AG04450 (cell line): ENCODE data around the gene SYDE1. TPM values are rescaled to one million over a fixed set of nuclear protein-coding genes. Genes with fewer than 3 reads are reported as not detected.

ENCODE experiments used
- CTCF ChIA-PET: fragments of 300-600, 350-600 bp; formaldehyde crosslinking; extraction: SDS; loops from one replicate; lab custom pipeline; 2022; ENCODE audit warnings: antibody characterized with exemption, inconsistent platforms; lab: Charles Lee
- POLR2A ChIA-PET: fragments of 350-600 bp; formaldehyde crosslinking; extraction: SDS; loops from one replicate; lab custom pipeline; 2021; ENCODE audit warnings: antibody characterized with exemption, inconsistent platforms; lab: Yijun Ruan, JAX
- DNase-seq: peaks from one replicate; pipeline ENCODE4 v3.0.0-alpha.2; 2011; ENCODE audit warnings: low read depth, low spot score
- H3K27ac ChIP-seq: one replicate; pipeline ENCODE4 v1.5.1; 2012; ENCODE audit warnings: low read depth, low read length, control low read depth
- H3K27me3 ChIP-seq: one replicate; pipeline ENCODE4 v1.6.0; 2012; ENCODE audit warnings: low read length; ENCODE audit not compliant: control insufficient read depth, insufficient read depth
- H3K4me3 ChIP-seq: 2 replicates; pipeline ENCODE4 v1.5.1; 2011; ENCODE audit warnings: mild to moderate bottlenecking, low read depth, low read length, control low read depth
- H3K9me3 ChIP-seq: 2 replicates; pipeline ENCODE4 v1.5.1; 2012; ENCODE audit warnings: low read length; ENCODE audit not compliant: control insufficient read depth, insufficient read depth
- polyA plus RNA-seq: library from polyadenylated mRNA; depleted of rRNA; stranded (reverse); fragments of >200 nt; gene quantifications from 2 replicates; pipeline ENCODE4 v1.2.3, GENCODE V29; 2011
- TF ChIP-seq, protein P1 (sequence below): IDR thresholded peaks from 2 replicates; pipeline ENCODE4 v1.5.1; 2011; ENCODE audit warnings: low read depth, low read length, control low read depth, inconsistent platforms

Gene SYDE1
- polyA plus RNA-seq, 1 experiment = 30.3 TPM

DNA sequence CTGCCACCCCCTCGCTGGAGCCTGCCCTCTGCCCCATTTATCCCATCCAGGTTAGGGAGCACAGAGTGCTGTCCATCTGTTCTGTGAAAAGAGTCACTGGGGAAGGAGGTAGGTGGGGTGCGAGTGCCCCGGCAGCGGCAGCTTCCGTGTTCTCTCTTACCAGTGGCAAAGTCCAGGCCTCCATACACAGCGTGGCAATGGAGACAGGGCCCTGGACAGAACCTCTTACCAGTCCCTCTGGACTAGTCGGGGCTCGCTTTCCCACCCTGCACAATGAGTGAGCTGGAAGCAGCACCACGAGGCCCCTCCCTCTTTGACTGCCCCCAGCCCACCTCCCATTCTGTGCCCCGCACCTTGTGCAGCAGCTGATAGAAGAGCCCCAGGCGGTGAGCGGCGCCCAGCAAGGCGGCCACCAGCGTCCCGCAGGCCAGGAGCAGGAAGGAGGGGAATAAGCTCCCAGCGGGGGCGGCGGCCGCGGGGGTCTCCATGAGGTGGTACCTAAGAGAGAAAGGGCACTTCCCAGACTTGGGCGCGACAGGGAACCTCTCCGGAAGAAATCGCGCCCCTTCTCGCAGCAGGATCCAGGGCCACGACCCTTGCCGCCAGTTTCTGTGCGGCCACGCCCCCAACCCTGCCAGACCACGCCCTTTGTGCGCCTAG lies 17.5 kb downstream of the SYDE1 start:
- DNase-seq = no peak
- Histone ChIP-seq H3K9me3 (peaks cover 6% of the 10 kb centered on the region; the same call in 1 of the 2 replicates), H3K4me3 (peak overlapping the region; percentile 89), H3K27me3 (no peaks in the 10 kb centered on the region), H3K27ac (peak overlapping the region; percentile 47)
- ChIA-PET POLR2A (interaction anchor here (1.0 to 1.6 kb wide), 2 partner anchors 16 to 24 kb away, joined by 3 to 5 read pairs; no protein-coding TSS in a partner anchor), CTCF (interaction anchor here (0.8 to 0.9 kb wide), 2 partner anchors 9 to 30 kb away, joined by 3 to 8 read pairs; no protein-coding TSS in a partner anchor)
- TF ChIP-seq, protein P1, sequence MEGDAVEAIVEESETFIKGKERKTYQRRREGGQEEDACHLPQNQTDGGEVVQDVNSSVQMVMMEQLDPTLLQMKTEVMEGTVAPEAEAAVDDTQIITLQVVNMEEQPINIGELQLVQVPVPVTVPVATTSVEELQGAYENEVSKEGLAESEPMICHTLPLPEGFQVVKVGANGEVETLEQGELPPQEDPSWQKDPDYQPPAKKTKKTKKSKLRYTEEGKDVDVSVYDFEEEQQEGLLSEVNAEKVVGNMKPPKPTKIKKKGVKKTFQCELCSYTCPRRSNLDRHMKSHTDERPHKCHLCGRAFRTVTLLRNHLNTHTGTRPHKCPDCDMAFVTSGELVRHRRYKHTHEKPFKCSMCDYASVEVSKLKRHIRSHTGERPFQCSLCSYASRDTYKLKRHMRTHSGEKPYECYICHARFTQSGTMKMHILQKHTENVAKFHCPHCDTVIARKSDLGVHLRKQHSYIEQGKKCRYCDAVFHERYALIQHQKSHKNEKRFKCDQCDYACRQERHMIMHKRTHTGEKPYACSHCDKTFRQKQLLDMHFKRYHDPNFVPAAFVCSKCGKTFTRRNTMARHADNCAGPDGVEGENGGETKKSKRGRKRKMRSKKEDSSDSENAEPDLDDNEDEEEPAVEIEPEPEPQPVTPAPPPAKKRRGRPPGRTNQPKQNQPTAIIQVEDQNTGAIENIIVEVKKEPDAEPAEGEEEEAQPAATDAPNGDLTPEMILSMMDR = no peak

DNA sequence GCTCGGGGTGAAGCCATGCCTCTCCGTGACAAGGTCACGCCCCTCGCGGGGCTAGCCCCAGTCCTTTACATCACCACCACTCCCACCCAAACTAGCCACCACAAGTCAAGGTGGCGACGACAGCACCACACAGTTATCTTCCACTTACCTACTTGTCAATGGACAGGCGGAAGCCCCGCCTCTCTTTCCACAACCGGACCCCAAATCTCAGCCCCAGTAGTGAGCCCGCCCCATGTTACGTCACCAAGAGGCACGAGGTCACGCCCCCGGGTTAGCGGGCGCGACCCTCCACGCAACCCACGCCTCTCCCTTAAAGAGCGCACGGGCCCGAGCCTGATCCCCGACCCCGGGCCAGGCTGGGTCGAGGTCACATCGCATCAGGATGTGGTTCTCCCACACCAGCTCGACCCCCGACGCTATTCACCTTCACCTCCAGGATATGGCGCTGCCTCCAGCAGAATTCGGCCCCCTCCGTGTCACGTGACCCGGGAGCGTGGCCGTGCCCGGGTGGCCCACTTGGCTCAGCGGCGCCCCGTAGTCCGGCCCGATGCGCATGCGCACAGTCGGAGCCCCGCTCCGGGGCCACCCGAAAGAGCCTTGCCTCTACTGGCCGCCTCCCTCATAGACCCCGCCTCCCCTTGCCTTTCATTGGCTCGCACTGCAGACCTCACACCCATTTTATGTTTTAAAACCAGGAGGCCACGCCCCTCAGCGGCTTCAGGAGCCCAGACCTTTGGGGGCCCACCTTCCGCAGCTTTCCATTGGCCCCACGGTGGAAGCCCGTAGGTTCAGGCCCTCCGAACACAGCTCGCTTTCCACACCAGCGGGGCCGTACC lies 18.2 kb downstream of the SYDE1 start:
- peak; percentile 92 for DNase-seq
- TF ChIP-seq, protein P1 = peak; percentile 19
- H3K4me3 ChIP-seq = peak overlapping the region; percentile 89
- CTCF ChIA-PET = interaction anchor here (1.3 to 1.8 kb wide), 2 partner anchors 11 to 25 kb away, joined by 3 to 8 read pairs; no protein-coding TSS in a partner anchor
- POLR2A ChIA-PET = interaction anchor here (0.5 to 1.6 kb wide), 4 partner anchors 17 to 711 kb away, joined by 3 to 10 read pairs (median 4); no protein-coding TSS in a partner anchor
- peaks cover 6% of the 10 kb centered on the region; the same call in 1 of the 2 replicates for H3K9me3 ChIP-seq
- no peaks in the 10 kb centered on the region for H3K27me3 ChIP-seq
- H3K27ac ChIP-seq = peak overlapping the region; percentile 47

DNA sequence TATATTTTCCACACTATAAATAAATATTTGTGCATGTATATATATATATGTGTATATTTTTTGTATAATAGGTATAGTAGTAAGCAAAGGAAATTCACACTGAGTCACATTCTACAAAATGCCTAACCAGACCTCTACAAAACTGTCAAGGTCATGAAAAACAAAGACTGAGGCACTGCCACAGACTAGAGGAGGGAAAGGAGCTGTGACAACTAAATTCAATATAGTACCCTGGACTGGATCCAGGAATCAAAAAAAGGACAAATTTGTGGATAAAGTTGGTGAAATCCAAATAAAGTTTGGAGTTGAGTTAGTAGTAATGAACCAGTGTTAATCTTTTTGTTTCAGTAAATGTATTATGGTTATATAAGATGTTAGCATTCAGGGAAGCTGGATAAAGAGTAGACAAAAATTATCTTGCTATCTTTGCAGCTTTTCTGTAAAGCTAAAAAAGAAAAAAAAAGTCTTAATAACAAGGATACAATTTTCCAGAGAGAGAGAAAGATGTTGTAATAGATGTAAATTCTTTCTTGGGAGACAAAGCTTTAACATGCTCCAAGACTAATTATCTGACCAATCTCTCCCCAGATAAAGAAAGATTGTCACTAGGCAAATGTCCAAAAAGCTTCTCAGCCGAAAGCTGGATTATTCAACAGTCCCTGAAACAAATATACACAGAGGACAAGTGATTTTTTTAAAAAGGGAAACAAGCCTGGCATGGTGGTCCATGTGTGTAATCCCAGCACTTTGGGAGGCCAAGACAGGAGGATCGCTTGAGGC lies 19.1 kb downstream of the SYDE1 start:
- H3K9me3 ChIP-seq = peaks cover 6% of the 10 kb centered on the region; the same call in 1 of the 2 replicates
- no peaks in the 10 kb centered on the region for H3K27me3 ChIP-seq
- peak overlapping the region; percentile 51 for H3K4me3 ChIP-seq
- ChIA-PET CTCF (interaction anchor here (0.6 to 1.8 kb wide), 3 partner anchors 10 to 25 kb away, joined by 3 to 8 read pairs (median 3); no protein-coding TSS in a partner anchor), POLR2A (interaction anchor here (0.5 to 1.6 kb wide), 5 partner anchors 18 to 712 kb away, joined by 3 to 10 read pairs (median 3); partner anchors contain the start of gene AKAP8L)
- H3K27ac ChIP-seq = no peak overlapping the region
- TF ChIP-seq, protein P1 = no peak
- DNase-seq = no peak

DNA sequence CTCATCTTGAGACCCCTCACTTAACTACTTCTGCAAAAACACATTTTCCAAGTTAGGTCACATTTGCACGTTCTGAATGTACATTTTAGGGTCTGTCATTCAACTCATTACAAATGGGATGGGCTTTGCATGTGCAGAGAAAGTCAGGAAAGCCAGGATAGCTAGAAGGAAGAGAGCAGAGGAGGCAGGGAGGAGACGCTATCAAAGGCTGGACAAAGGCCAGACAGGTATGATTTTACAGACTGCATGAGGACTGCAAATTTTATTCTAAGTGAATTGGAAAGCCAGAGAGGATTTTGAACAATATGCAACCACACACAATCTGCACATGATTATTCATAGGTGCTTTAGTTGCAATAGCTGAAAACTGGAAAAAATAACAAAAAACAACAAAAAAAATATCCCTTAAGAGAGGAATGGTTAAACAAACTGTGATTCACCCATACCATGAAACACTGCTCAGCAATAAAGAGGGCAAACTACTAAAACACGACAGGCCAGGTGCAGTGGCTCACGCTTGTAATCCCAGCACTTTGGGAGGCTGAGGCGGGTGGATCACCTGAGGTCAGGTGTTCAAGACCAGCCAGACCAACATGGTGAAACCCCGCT lies 21.1 kb downstream of the SYDE1 start:
- Histone ChIP-seq H3K27me3 (no peaks in the 10 kb centered on the region), H3K9me3 (peaks cover 6% of the 10 kb centered on the region; the same call in 1 of the 2 replicates), H3K27ac (peak overlapping the region; percentile 39), H3K4me3 (no peak overlapping the region)
- CTCF ChIA-PET = interaction anchor here (1.1 kb wide), 1 partner anchor 22 kb away, joined by 4 read pairs; no protein-coding TSS in a partner anchor
- no peak for DNase-seq
- TF ChIP-seq, protein P1 = no peak
- POLR2A ChIA-PET = no interaction called here
